Measurements from ENCODE around the gene PCSK5.

Gene PCSK5

GRCh38 chr9:76370396-76371023 lies 480.0 kb downstream of the PCSK5 start:
- H3K9me3 ChIP-seq (ENCODE audit: control insufficient read depth, insufficient read depth, low read length), result no peaks in the 10 kb centered on the region
- H3K4me1 ChIP-seq (ENCODE audit: insufficient read depth, low read length), result peaks cover 8% of the 10 kb centered on the region; the same call in 1 of the 2 replicates
- no peaks in the 10 kb centered on the region for H3K36me3 ChIP-seq (ENCODE audit: insufficient read depth, low read length)
- no peak overlapping the region for H3K9ac ChIP-seq (ENCODE audit: low read depth, low read length)

- Histone ChIP-seq H3K9me3 (ENCODE audit: control insufficient read depth, insufficient read depth, low read length) (no peaks in the 10 kb centered on the region), H3K9ac (ENCODE audit: low read depth, low read length) (no peak overlapping the region), H3K36me3 (ENCODE audit: insufficient read depth, low read length) (no peaks in the 10 kb centered on the region), H3K4me1 (ENCODE audit: insufficient read depth, low read length) (peaks cover 8% of the 10 kb centered on the region; the same call in 1 of the 2 replicates)
Measured at GRCh38 chr9:76371901-76372300, 481.4 kb downstream of the PCSK5 start.

- no peaks in the 10 kb centered on the region for H3K36me3 ChIP-seq (ENCODE audit: insufficient read depth, low read length)
- H3K4me1 ChIP-seq (ENCODE audit: insufficient read depth, low read length), result peaks cover 10% of the 10 kb centered on the region; the same call in 1 of the 2 replicates
- H3K9me3 ChIP-seq (ENCODE audit: control insufficient read depth, insufficient read depth, low read length), result no peaks in the 10 kb centered on the region
- H3K9ac ChIP-seq (ENCODE audit: low read depth, low read length), result no peak overlapping the region
Measured at GRCh38 chr9:76372336-76372735, 481.9 kb downstream of the PCSK5 start.

GRCh38 chr9:76373173-76373783 lies 482.8 kb downstream of the PCSK5 start:
- Histone ChIP-seq H3K4me1 (ENCODE audit: insufficient read depth, low read length) (peaks cover 11% of the 10 kb centered on the region; the same call in 1 of the 2 replicates), H3K36me3 (ENCODE audit: insufficient read depth, low read length) (no peaks in the 10 kb centered on the region), H3K9me3 (ENCODE audit: control insufficient read depth, insufficient read depth, low read length) (no peaks in the 10 kb centered on the region), H3K9ac (ENCODE audit: low read depth, low read length) (no peak overlapping the region)

GRCh38 chr9:76373784-76374474 lies 483.5 kb downstream of the PCSK5 start:
- H3K4me1 ChIP-seq (ENCODE audit: insufficient read depth, low read length), result peaks cover 11% of the 10 kb centered on the region; the same call in 1 of the 2 replicates
- no peaks in the 10 kb centered on the region for H3K36me3 ChIP-seq (ENCODE audit: insufficient read depth, low read length)
- H3K9ac ChIP-seq (ENCODE audit: low read depth, low read length), result no peak overlapping the region

GRCh38 chr9:76374783-76375559 lies 484.5 kb downstream of the PCSK5 start:
- Histone ChIP-seq H3K36me3 (ENCODE audit: insufficient read depth, low read length) (no peaks in the 10 kb centered on the region), H3K4me1 (ENCODE audit: insufficient read depth, low read length) (peaks cover 11% of the 10 kb centered on the region; the same call in 1 of the 2 replicates), H3K9ac (ENCODE audit: low read depth, low read length) (no peak overlapping the region), H3K9me3 (ENCODE audit: control insufficient read depth, insufficient read depth, low read length) (no peaks in the 10 kb centered on the region)

More at GRCh38 chr9:76373784-76374474, 483.5 kb downstream of the PCSK5 start:
- no peaks in the 10 kb centered on the region for H3K9me3 ChIP-seq (ENCODE audit: control insufficient read depth, insufficient read depth, low read length)

- no peak overlapping the region for H3K9ac ChIP-seq (ENCODE audit: low read depth, low read length)
- H3K9me3 ChIP-seq (ENCODE audit: control insufficient read depth, insufficient read depth, low read length), result no peaks in the 10 kb centered on the region
- peaks cover under 1% of the 10 kb centered on the region; the same call in 1 of the 2 replicates for H3K36me3 ChIP-seq (ENCODE audit: insufficient read depth, low read length)
- peaks cover 11% of the 10 kb centered on the region; the same call in 1 of the 2 replicates for H3K4me1 ChIP-seq (ENCODE audit: insufficient read depth, low read length)
Measured at GRCh38 chr9:76377791-76378190, 487.3 kb downstream of the PCSK5 start.

GRCh38 chr9:76378367-76379073 lies 488.0 kb downstream of the PCSK5 start:
- peaks cover 8% of the 10 kb centered on the region; the same call in 1 of the 2 replicates for H3K4me1 ChIP-seq (ENCODE audit: insufficient read depth, low read length)
- H3K9me3 ChIP-seq (ENCODE audit: control insufficient read depth, insufficient read depth, low read length), result no peaks in the 10 kb centered on the region
- no peak overlapping the region for H3K9ac ChIP-seq (ENCODE audit: low read depth, low read length)
- H3K36me3 ChIP-seq (ENCODE audit: insufficient read depth, low read length), result peaks cover 3% of the 10 kb centered on the region; the same call in 1 of the 2 replicates

- H3K36me3 ChIP-seq (ENCODE audit: insufficient read depth, low read length), result peaks cover 3% of the 10 kb centered on the region; the same call in 1 of the 2 replicates
- H3K9me3 ChIP-seq (ENCODE audit: control insufficient read depth, insufficient read depth, low read length), result no peaks in the 10 kb centered on the region; the same call in 1 of the 2 replicates
- H3K9ac ChIP-seq (ENCODE audit: low read depth, low read length), result no peak overlapping the region
- peaks cover 7% of the 10 kb centered on the region; the same call in 1 of the 2 replicates for H3K4me1 ChIP-seq (ENCODE audit: insufficient read depth, low read length)
Measured at GRCh38 chr9:76379494-76379893, 489.0 kb downstream of the PCSK5 start.

- Histone ChIP-seq H3K9ac (ENCODE audit: low read depth, low read length) (no peak overlapping the region), H3K36me3 (ENCODE audit: insufficient read depth, low read length) (no peaks in the 10 kb centered on the region), H3K4me1 (ENCODE audit: insufficient read depth, low read length) (no peaks in the 10 kb centered on the region), H3K9me3 (ENCODE audit: control insufficient read depth, insufficient read depth, low read length) (no peaks in the 10 kb centered on the region)
Measured at GRCh38 chr9:76390656-76391055, 500.2 kb downstream of the PCSK5 start.

- H3K36me3 ChIP-seq (ENCODE audit: insufficient read depth, low read length), result no peaks in the 10 kb centered on the region
- H3K9ac ChIP-seq (ENCODE audit: low read depth, low read length), result peak within 1 kb of the TSS; percentile 98
- no peaks in the 10 kb centered on the region for H3K4me1 ChIP-seq (ENCODE audit: insufficient read depth, low read length)
- H3K9me3 ChIP-seq (ENCODE audit: control insufficient read depth, insufficient read depth, low read length), result no peaks in the 10 kb centered on the region
Measured at GRCh38 chr9:76394195-76394959, 503.9 kb downstream of the PCSK5 start, which contains the start of gene RFK. TSS of gene RFK (minus strand) at chr9:76394426. CDS start at chr9:76394171, 255 bp downstream.

- Histone ChIP-seq H3K9me3 (ENCODE audit: control insufficient read depth, insufficient read depth, low read length) (no peaks in the 10 kb centered on the region), H3K9ac (ENCODE audit: low read depth, low read length) (peak overlapping the region; percentile 98), H3K4me1 (ENCODE audit: insufficient read depth, low read length) (no peaks in the 10 kb centered on the region), H3K36me3 (ENCODE audit: insufficient read depth, low read length) (no peaks in the 10 kb centered on the region)
Measured at GRCh38 chr9:76394960-76395252, 504.4 kb downstream of the PCSK5 start.

- H3K36me3 ChIP-seq (ENCODE audit: insufficient read depth, low read length), result no peaks in the 10 kb centered on the region
- peaks cover 2% of the 10 kb centered on the region; the same call in 1 of the 2 replicates for H3K4me1 ChIP-seq (ENCODE audit: insufficient read depth, low read length)
- peak overlapping the region; percentile 98; the same call in 1 of the 2 replicates for H3K9ac ChIP-seq (ENCODE audit: low read depth, low read length)
- no peaks in the 10 kb centered on the region for H3K9me3 ChIP-seq (ENCODE audit: control insufficient read depth, insufficient read depth, low read length)
Measured at GRCh38 chr9:76395381-76395780, 504.9 kb downstream of the PCSK5 start.
